BE2C (cell line): ENCODE results near the gene ADSS1.

Source experiments
- DNase-seq: peaks from one replicate; pipeline ENCODE4 v3.0.0-alpha.2; 2020
- H3K27me3 ChIP-seq: fragments of 250-450 bp; sonication (Bioruptor Pico); 2 replicates; pipeline ENCODE4 v1.5.1; 2020; ENCODE audit warnings: mild to moderate bottlenecking
- H3K36me3 ChIP-seq: fragments of 250-450 bp; sonication (Bioruptor Pico); 2 replicates; pipeline ENCODE4 v1.5.1; 2020; ENCODE audit warnings: mild to moderate bottlenecking
- H3K4me1 ChIP-seq: fragments of 250-450 bp; sonication (Bioruptor Pico); 2 replicates; pipeline ENCODE4 v1.5.1; 2020
- H3K4me3 ChIP-seq: 2 replicates; pipeline ENCODE4 v1.5.1; 2011; ENCODE audit warnings: low read depth, low read length
- H3K9me3 ChIP-seq: fragments of 250-450 bp; sonication (Bioruptor Pico); 2 replicates; pipeline ENCODE4 v1.5.1; 2020
- TF ChIP-seq, protein P1 (sequence below): IDR thresholded peaks from 2 replicates; pipeline ENCODE4 v1.5.1; 2012; ENCODE audit warnings: mild to moderate bottlenecking, low read depth, low read length

The ADSS1 gene

GRCh38 chr14:104712881-104713734, 10.9 kb upstream of the ADSS1 start:
- peaks cover 27% of the 10 kb centered on the region for H3K36me3 ChIP-seq
- no peak for DNase-seq

GRCh38 chr14:104714066-104714465, 10.0 kb upstream of the ADSS1 start:
- peaks cover 27% of the 10 kb centered on the region for H3K36me3 ChIP-seq
- H3K4me3 ChIP-seq = no peak overlapping the region
- TF ChIP-seq, protein P1, sequence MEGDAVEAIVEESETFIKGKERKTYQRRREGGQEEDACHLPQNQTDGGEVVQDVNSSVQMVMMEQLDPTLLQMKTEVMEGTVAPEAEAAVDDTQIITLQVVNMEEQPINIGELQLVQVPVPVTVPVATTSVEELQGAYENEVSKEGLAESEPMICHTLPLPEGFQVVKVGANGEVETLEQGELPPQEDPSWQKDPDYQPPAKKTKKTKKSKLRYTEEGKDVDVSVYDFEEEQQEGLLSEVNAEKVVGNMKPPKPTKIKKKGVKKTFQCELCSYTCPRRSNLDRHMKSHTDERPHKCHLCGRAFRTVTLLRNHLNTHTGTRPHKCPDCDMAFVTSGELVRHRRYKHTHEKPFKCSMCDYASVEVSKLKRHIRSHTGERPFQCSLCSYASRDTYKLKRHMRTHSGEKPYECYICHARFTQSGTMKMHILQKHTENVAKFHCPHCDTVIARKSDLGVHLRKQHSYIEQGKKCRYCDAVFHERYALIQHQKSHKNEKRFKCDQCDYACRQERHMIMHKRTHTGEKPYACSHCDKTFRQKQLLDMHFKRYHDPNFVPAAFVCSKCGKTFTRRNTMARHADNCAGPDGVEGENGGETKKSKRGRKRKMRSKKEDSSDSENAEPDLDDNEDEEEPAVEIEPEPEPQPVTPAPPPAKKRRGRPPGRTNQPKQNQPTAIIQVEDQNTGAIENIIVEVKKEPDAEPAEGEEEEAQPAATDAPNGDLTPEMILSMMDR = no peak
- no peak for DNase-seq
- H3K27me3 ChIP-seq = no peaks in the 10 kb centered on the region
- no peaks in the 10 kb centered on the region for H3K4me1 ChIP-seq
- H3K9me3 ChIP-seq = no peaks in the 10 kb centered on the region

More at GRCh38 chr14:104712881-104713734, 10.9 kb upstream of the ADSS1 start:
- TF ChIP-seq, protein P1 = no peak
- Histone ChIP-seq H3K4me1 (no peaks in the 10 kb centered on the region; the same call in 1 of the 2 replicates), H3K9me3 (no peaks in the 10 kb centered on the region), H3K27me3 (no peaks in the 10 kb centered on the region), H3K4me3 (no peak overlapping the region)

DNA sequence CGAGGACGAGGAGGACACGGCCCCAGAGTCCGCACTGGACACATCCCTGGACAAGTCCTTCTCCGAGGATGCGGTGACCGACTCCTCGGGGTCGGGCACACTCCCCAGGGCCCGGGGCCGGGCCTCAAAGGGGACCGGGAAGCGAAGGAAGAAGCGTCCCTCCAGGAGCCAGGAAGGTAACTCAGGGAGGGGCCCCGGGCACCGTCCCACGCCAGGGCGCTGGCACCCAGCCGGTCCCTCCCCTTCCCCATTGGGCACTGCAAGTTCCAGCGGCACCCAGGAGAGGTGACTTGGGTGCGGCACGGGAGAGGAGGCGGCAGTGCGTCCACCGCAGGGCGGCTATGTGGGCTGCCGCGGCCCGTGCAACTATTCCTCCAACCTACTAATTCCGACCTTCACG, 9.3 kb upstream of the ADSS1 start:
- Histone ChIP-seq H3K27me3 (no peaks in the 10 kb centered on the region), H3K4me1 (no peaks in the 10 kb centered on the region), H3K9me3 (no peaks in the 10 kb centered on the region), H3K36me3 (peaks cover 33% of the 10 kb centered on the region), H3K4me3 (no peak overlapping the region)
- DNase-seq = no peak
- TF ChIP-seq, protein P1 = no peak

GRCh38 chr14:104715416-104715815, 8.6 kb upstream of the ADSS1 start:
- peaks cover 36% of the 10 kb centered on the region for H3K36me3 ChIP-seq
- H3K27me3 ChIP-seq = no peaks in the 10 kb centered on the region
- H3K4me3 ChIP-seq = no peak overlapping the region
- H3K4me1 ChIP-seq = no peaks in the 10 kb centered on the region
- TF ChIP-seq, protein P1 = no peak
- no peaks in the 10 kb centered on the region for H3K9me3 ChIP-seq
- DNase-seq = peak; percentile 51

GRCh38 chr14:104715871-104716270, 8.2 kb upstream of the ADSS1 start:
- Histone ChIP-seq H3K4me1 (no peaks in the 10 kb centered on the region), H3K27me3 (no peaks in the 10 kb centered on the region), H3K36me3 (peaks cover 36% of the 10 kb centered on the region), H3K4me3 (no peak overlapping the region), H3K9me3 (no peaks in the 10 kb centered on the region)
- no peak for DNase-seq
- TF ChIP-seq, protein P1 = no peak

- H3K27me3 ChIP-seq = no peaks in the 10 kb centered on the region
- DNase-seq = no peak
- peaks cover 37% of the 10 kb centered on the region for H3K36me3 ChIP-seq
- TF ChIP-seq, protein P1 = no peak
- H3K4me1 ChIP-seq = no peaks in the 10 kb centered on the region
- H3K4me3 ChIP-seq = no peak overlapping the region
- no peaks in the 10 kb centered on the region for H3K9me3 ChIP-seq
These were observed 6.9 kb upstream of the ADSS1 start for GRCh38 chr14:104717137-104717536.
